ENCODE measurements around the gene ADRB1. TPM values are rescaled to one million over a fixed set of nuclear protein-coding genes. Genes with fewer than 3 reads are reported as not detected.

The ADRB1 gene
- total and polyA plus RNA-seq, 2 donors (not counting 3 experiments of a cell fraction or from before 2014, with no cell fraction given): 0.23 to 0.97 TPM

DNA sequence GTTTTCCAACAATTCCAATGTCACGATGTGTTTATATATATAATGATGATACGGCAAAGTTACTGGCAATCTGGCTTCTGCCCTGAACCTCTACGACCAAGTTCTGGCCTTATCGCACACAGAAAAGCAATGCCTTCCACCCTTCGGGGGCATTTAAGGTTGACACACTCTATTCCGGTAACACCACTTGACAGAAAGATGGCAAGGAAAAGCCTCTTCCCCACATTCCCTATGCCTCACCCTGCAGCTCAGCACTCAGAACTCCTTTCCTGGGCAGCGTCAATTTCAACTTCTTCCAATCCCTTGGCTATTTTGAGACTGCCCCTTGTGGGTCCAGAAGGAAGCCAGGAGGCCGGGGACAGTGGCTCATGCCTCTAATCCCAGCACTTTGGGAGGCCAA, 2.5 kb upstream of the ADRB1 start:
- Histone ChIP-seq H3K36me3 (ENCODE audit: control insufficient read depth in 2 of 2, extremely low read depth in 1 of 2, insufficient read depth in 2 of 2, low read length in 2 of 2) (no peaks in the 10 kb centered on the region), H3K9me3 (replicated peaks; ENCODE audit: control insufficient read depth, insufficient read depth, low read length) (no peaks in the 10 kb centered on the region), H3K9ac (replicated peaks; ENCODE audit: extremely low read depth, insufficient read depth, low read length) (no peak overlapping the region), H4K20me1 (replicated peaks; ENCODE audit: control insufficient read depth, extremely low read depth, insufficient read depth, low read length) (no peaks in the 10 kb centered on the region), H3K9me1 (replicated peaks; ENCODE audit: control insufficient read depth, extremely low read depth, insufficient read depth, low read length) (no peaks in the 10 kb centered on the region), H2AFZ (ENCODE audit: low read depth, low read length) (no peak overlapping the region), H3K4me3 (replicated peaks in 1 of 3; ENCODE audit: insufficient read depth in 1 of 3, low read depth in 1 of 3, low read length in 3 of 3) (no peak overlapping the region), H3K27me3 (ENCODE audit: control insufficient read depth in 2 of 2, insufficient read depth in 2 of 2, low read length in 2 of 2) (peaks cover 4 to 9% of the 10 kb centered on the region in 2 experiments), H3K4me2 (ENCODE audit: insufficient read depth, low read length) (no peak overlapping the region), H3K4me1 (ENCODE audit: control insufficient read depth, extremely low read depth, insufficient read depth, low read length) (peaks cover 4% of the 10 kb centered on the region), H3K79me2 (ENCODE audit: control insufficient read depth, insufficient read depth, low read length) (no peaks in the 10 kb centered on the region), H3K27ac (ENCODE audit: insufficient read depth, low read depth, low read length) (no peak overlapping the region)
- DNase-seq (ENCODE audit: low read depth, low spot score) (no peak), FAIRE-seq (no peak)
- dilution Hi-C loops (cut with MboI; ENCODE audit: extremely low pct_ligation_motif_present, low sequenced_read_pairs) (no loop called here), intact Hi-C loops (cut with micrococcal nuclease) (loop anchor here (5.0 kb wide), 3 partner anchors 94 to 334 kb away; no protein-coding TSS in a partner anchor)
- no TSS peak for BruUV-seq (replicated peaks)
- POLR2A ChIA-PET: no interaction called here
- CTCF ChIA-PET: no interaction called here
- TF ChIP-seq MYC (IDR thresholded peaks at IDR 0.05; ENCODE audit: low read depth, low read length) (no peak), JUN (IDR thresholded peaks at IDR 0.05; ENCODE audit: borderline replicate concordance, insufficient read depth, insufficient read length, low read depth) (no peak), POLR2A (IDR thresholded peaks at IDR 0.05; ENCODE audit: low read depth, low read length) (no peak), EZH2 (IDR thresholded peaks at IDR 0.05; ENCODE audit: borderline replicate concordance, low read depth, low read length, severe bottlenecking) (no peak), POLR2AphosphoS5 (IDR thresholded peaks at IDR 0.05; ENCODE audit: insufficient read depth, low read depth, low read length) (no peak), GATA2 (IDR thresholded peaks at IDR 0.05; ENCODE audit: insufficient read depth, insufficient read length, low read depth, low read length) (no peak), FOS (IDR thresholded peaks at IDR 0.05; ENCODE audit: borderline replicate concordance, insufficient read depth, low read length) (no peak)
- TF ChIP-seq, protein P1, sequence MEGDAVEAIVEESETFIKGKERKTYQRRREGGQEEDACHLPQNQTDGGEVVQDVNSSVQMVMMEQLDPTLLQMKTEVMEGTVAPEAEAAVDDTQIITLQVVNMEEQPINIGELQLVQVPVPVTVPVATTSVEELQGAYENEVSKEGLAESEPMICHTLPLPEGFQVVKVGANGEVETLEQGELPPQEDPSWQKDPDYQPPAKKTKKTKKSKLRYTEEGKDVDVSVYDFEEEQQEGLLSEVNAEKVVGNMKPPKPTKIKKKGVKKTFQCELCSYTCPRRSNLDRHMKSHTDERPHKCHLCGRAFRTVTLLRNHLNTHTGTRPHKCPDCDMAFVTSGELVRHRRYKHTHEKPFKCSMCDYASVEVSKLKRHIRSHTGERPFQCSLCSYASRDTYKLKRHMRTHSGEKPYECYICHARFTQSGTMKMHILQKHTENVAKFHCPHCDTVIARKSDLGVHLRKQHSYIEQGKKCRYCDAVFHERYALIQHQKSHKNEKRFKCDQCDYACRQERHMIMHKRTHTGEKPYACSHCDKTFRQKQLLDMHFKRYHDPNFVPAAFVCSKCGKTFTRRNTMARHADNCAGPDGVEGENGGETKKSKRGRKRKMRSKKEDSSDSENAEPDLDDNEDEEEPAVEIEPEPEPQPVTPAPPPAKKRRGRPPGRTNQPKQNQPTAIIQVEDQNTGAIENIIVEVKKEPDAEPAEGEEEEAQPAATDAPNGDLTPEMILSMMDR (IDR thresholded peaks at IDR 0.05; ENCODE audit: extremely low read depth in 1 of 2, insufficient read depth in 1 of 2, low read depth in 1 of 2, low read length in 2 of 2): no peak
- TF ChIP-seq, protein P2, sequence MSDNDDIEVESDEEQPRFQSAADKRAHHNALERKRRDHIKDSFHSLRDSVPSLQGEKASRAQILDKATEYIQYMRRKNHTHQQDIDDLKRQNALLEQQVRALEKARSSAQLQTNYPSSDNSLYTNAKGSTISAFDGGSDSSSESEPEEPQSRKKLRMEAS (IDR thresholded peaks at IDR 0.05; ENCODE audit: insufficient read depth, insufficient read length): no peak

All from endothelial cell of umbilical vein (primary cell).